MM.1S (cell line): ENCODE data around the gene VSIG10L.

Experiments
- DNase-seq: peaks from one replicate; pipeline ENCODE4 v3.0.0-alpha.2; 2015
- H2AFZ ChIP-seq: fragments of 300-600 bp; sonication (generic); 2 replicates; pipeline ENCODE4 v1.6.0; 2016; ENCODE audit warnings: antibody characterized with exemption, low read length
- H3F3A ChIP-seq: fragments of 300-600 bp; sonication (generic); 2 replicates; pipeline ENCODE4 v1.6.1; 2016; ENCODE audit warnings: mild to moderate bottlenecking, antibody characterized with exemption, low read length, moderate library complexity, mixed read lengths; ENCODE audit not compliant: insufficient read depth
- H3K27ac ChIP-seq: fragments of 300-600 bp; sonication (generic); 2 replicates; pipeline ENCODE4 v1.5.1; 2016; ENCODE audit warnings: mild to moderate bottlenecking, low read length
- H3K27me3 ChIP-seq: fragments of 300-600 bp; sonication (generic); replicated peaks from 2 replicates; pipeline ENCODE4 v1.6.0; 2016; ENCODE audit warnings: low read length; ENCODE audit not compliant: insufficient read depth
- H3K36me3 ChIP-seq: fragments of 300-600 bp; sonication (generic); replicated peaks from 2 replicates; pipeline ENCODE4 v1.6.1; 2016; ENCODE audit warnings: mild to moderate bottlenecking, low read length, mixed read lengths; ENCODE audit not compliant: insufficient read depth
- H3K4me1 ChIP-seq: fragments of 300-600 bp; sonication (generic); 2 replicates; pipeline ENCODE4 v1.6.1; 2016; ENCODE audit warnings: low read length, mixed read lengths
- H3K4me2 ChIP-seq: fragments of 300-600 bp; sonication (generic); 2 replicates; pipeline ENCODE4 v1.6.0; 2016; ENCODE audit warnings: low read depth, low read length
- H3K4me3 ChIP-seq: fragments of 300-600 bp; sonication (generic); 2 replicates; pipeline ENCODE4 v1.5.1; 2016; ENCODE audit warnings: low read length, mixed read lengths
- H3K79me2 ChIP-seq: fragments of 300-600 bp; sonication (generic); 2 replicates; pipeline ENCODE4 v1.6.1; 2016; ENCODE audit warnings: mixed run types, low read length, mixed read lengths
- H3K9ac ChIP-seq: fragments of 300-600 bp; sonication (generic); 2 replicates; pipeline ENCODE4 v1.6.1; 2016; ENCODE audit warnings: low read length, mixed read lengths
- H3K9me2 ChIP-seq: fragments of 300-600 bp; sonication (generic); replicated peaks from 2 replicates; pipeline ENCODE4 v1.6.1; 2016; ENCODE audit warnings: mild to moderate bottlenecking, low read length, mixed read lengths; ENCODE audit not compliant: insufficient read depth
- H3K9me3 ChIP-seq: fragments of 300-600 bp; sonication (generic); replicated peaks from 2 replicates; pipeline ENCODE4 v1.6.1; 2016; ENCODE audit warnings: mild to moderate bottlenecking, low read length, mixed read lengths; ENCODE audit not compliant: insufficient read depth
- H4K20me1 ChIP-seq: fragments of 300-600 bp; sonication (generic); 2 replicates; pipeline ENCODE4 v1.6.1; 2016; ENCODE audit warnings: mild to moderate bottlenecking, low read length, moderate library complexity, mixed read lengths; ENCODE audit not compliant: insufficient read depth
- CTCF ChIP-seq: fragments of 300-600 bp; sonication (generic); IDR thresholded peaks from 2 replicates; pipeline ENCODE4 v1.5.1; 2016; ENCODE audit warnings: antibody characterized with exemption, low read length, mixed read lengths
- EZH2 ChIP-seq: fragments of 300-600 bp; sonication (generic); optimal IDR thresholded peaks from 2 replicates; pipeline ENCODE3; 2017; ENCODE audit warnings: low read depth, mild to moderate bottlenecking, antibody characterized with exemption, low read length, mixed read lengths
- EZH2phosphoT487 ChIP-seq: fragments of 300-600 bp; sonication (generic); IDR thresholded peaks from 2 replicates; pipeline ENCODE4 v1.6.1; 2018; ENCODE audit warnings: antibody characterized with exemption, low read length

The VSIG10L gene

GRCh38 chr19:51341976-51342580 is at the start of gene VSIG10L:
Gene VSIG10L (minus strand): TSS chr19:51342139. CDS start chr19:51342124, 15 bp downstream.
- Histone ChIP-seq H3K9ac (no peak within 1 kb of the TSS), H3K9me3 (no peaks in the 10 kb centered on the region), H3K27ac (no peak within 1 kb of the TSS), H3K36me3 (no peaks in the 10 kb centered on the region), H3K4me1 (no peaks in the 10 kb centered on the region), H3K9me2 (no peaks in the 10 kb centered on the region), H3K79me2 (no peaks in the 10 kb centered on the region), H3K4me2 (no peak within 1 kb of the TSS), H3K4me3 (no peak within 1 kb of the TSS), H4K20me1 (no peaks in the 10 kb centered on the region), H2AFZ (no peak within 1 kb of the TSS), H3F3A (no peaks in the 10 kb centered on the region), H3K27me3 (no peaks in the 10 kb centered on the region)
- DNase-seq: no peak
- TF ChIP-seq CTCF (no peak), EZH2 (no peak), EZH2phosphoT487 (no peak)

GRCh38 chr19:51391073-51391611 is 49.2 kb upstream of the VSIG10L start:
- no peaks in the 10 kb centered on the region for H3K79me2 ChIP-seq
- H3K36me3 ChIP-seq: no peaks in the 10 kb centered on the region
- H3K27ac ChIP-seq: no peak overlapping the region
- H3K9ac ChIP-seq: no peak overlapping the region
- H3K4me3 ChIP-seq: no peak overlapping the region
- no peaks in the 10 kb centered on the region for H3K9me3 ChIP-seq
- TF ChIP-seq EZH2phosphoT487 (no peak), CTCF (no peak), EZH2 (no peak)
- DNase-seq: no peak
- H3K9me2 ChIP-seq: no peaks in the 10 kb centered on the region
- no peak overlapping the region for H3K4me2 ChIP-seq
- no peaks in the 10 kb centered on the region for H3F3A ChIP-seq
- H3K4me1 ChIP-seq: no peaks in the 10 kb centered on the region
- no peaks in the 10 kb centered on the region for H4K20me1 ChIP-seq
- no peaks in the 10 kb centered on the region for H3K27me3 ChIP-seq
- H2AFZ ChIP-seq: no peak overlapping the region

GRCh38 chr19:51389143-51389542 is 47.2 kb upstream of the VSIG10L start:
- Histone ChIP-seq H3K4me1 (no peaks in the 10 kb centered on the region), H3K9ac (no peak overlapping the region), H2AFZ (no peak overlapping the region)

More at GRCh38 chr19:51389143-51389542, 47.2 kb upstream of the VSIG10L start:
- no peak overlapping the region for H3K4me2 ChIP-seq
- no peaks in the 10 kb centered on the region for H3K9me3 ChIP-seq
- no peaks in the 10 kb centered on the region for H3K9me2 ChIP-seq
- DNase-seq: no peak
- H3K27ac ChIP-seq: no peak overlapping the region
- no peaks in the 10 kb centered on the region for H3K27me3 ChIP-seq
- no peaks in the 10 kb centered on the region for H3F3A ChIP-seq
- H3K4me3 ChIP-seq: no peak overlapping the region
- H4K20me1 ChIP-seq: no peaks in the 10 kb centered on the region
- H3K79me2 ChIP-seq: no peaks in the 10 kb centered on the region
- no peaks in the 10 kb centered on the region for H3K36me3 ChIP-seq
- TF ChIP-seq EZH2phosphoT487 (no peak), CTCF (no peak), EZH2 (no peak)
